ENCODE data around the gene CRYBG3.

- no peak for TF ChIP-seq CTCF (IDR thresholded peaks at IDR 0.05)
- TF ChIP-seq POLR2A (IDR thresholded peaks at IDR 0.05): no peak
Observed at GRCh38 chr3:97872525-97873042, 50.8 kb downstream of the CRYBG3 start.
